ENCODE results near the gene KLF16.

Gene KLF16

DNA sequence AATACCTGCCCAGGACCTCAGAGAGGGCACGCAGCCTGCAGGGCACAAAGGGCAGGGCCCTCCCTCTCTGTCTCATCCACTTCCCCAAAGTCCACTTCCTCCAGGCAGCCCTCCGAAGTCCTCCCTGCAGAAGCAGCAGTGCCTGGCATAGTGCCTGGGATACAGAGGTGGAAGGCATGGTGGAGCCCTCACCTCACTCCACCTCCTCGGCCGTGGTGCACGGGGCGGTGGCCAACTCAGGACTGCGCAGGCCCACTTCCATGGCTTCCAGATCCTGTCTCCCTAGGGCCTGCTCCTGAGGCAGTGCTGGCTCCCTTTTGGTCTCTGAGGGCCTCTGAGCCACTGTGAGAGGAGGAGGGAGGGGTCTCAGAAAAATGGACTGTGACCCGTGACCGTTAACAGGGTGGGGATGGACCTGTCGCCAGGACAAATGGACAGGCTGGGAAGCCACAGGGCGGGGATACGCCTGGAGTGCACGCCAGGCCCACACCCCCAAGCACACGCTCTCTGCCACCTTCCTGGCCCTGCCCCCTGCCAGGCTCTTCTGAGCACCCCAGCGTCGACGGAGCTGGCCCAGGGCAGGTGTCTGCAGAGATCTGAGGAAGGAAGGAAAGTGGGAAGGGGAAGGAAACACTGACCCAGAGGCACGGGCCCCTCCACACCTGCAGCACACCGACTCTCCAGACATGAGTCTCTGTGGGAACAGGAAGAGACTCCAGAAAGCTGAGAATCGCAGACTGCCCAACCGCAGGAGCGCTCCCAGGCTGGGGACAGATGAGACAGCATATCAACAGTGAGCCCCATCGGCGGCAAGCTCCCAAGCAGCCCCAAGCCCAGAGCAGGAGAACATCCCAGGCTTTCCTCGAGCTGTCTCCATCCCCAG is 23.5 kb downstream of the KLF16 start:
- no peak for DNase-seq

DNA sequence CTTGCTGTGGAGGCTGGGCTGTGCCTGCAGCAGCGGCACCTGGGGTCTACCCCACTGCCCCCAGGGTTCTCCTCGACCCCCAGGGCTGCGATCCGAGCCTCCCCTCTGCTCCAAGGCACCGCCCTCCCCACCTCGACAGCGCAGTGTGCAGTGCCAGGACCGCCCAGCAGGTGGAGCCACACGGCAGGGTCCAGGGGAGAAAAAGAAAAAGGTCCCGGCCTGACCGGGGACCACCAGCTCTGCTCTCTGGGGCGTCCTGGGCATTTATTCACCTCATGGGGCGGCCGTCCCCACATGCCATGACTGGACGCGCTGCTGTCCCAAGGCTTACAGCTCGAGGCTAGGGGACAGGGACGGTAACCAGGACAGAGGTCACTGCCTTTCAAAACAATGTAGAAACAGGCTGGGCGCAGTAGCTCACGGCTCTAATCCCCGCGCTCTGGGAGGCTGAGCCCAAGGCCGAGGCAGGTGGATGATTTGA is 25.7 kb downstream of the KLF16 start:
- DNase-seq, result no peak

- no peak for DNase-seq
Observed at GRCh38 chr19:1837222-1837565, 26.2 kb downstream of the KLF16 start.

DNA sequence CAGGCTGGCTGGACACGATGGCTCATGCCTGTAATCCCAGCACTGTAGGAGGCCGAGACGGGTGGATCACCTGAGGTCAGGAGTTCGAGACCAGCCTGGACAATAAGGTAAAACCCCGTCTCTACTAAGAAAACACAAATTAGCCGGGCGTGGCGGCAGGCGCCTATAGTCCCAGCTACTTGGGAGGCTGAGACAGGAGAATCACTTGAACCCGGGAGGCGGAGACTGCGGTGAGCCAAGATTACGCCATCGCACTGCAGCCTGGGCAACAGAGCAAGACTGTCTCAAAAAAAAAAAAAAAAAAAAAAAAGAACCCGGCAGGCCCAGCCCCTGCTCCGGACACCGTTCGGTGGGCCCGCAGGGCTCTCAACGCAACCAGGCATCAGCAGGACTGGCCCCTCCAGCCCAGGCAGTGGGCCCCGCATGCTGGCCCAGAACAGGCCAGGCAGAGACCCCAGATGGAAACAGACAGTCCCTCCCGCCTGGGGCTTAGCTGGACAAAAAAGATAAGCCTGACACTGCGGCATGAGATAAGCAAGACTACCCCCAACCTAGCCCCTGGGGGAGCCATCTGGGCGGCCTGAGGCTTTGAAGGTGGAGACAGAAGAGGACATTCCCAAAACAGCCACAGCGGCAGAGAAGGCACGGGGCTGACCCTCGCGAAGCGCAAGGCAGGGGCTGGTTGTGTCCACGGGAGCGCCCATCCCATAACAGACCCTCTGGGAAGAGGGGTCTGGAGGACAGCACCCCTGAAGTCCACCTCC is 26.7 kb downstream of the KLF16 start:
- DNase-seq, result no peak

- no peak for DNase-seq
Observed at GRCh38 chr19:1833540-1833939, 29.8 kb downstream of the KLF16 start.

DNA sequence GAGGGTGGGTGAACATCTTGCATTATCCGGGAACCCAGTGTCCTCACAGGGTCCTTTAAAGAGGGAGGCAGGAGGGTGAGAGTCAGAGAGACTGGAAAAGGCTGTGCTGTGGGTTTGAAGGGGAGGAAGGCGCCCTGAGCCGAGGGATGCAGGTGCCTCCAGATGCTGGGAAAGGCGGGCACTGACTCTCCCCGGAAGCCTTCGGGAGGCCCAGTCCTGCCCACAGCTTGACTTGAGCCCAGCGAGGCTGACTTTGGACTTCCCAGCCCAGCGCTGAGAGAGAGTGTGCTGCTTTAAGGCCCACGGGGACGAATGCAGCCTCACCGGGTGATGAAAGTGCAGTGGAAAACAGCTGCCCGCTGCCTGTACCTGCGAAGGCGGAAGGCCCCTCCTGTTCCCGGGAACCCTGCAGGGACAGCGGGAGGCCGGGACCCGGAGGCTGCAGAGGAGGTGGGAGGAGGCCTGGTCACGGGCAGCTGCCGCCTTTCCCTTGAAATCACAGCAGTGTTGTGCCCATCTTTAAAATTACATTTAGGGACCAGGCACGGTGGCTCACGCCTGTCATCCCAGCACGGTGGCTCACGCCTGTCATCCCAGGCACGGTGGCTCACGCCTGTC is 31.2 kb downstream of the KLF16 start:
- DNase-seq, result no peak

DNA sequence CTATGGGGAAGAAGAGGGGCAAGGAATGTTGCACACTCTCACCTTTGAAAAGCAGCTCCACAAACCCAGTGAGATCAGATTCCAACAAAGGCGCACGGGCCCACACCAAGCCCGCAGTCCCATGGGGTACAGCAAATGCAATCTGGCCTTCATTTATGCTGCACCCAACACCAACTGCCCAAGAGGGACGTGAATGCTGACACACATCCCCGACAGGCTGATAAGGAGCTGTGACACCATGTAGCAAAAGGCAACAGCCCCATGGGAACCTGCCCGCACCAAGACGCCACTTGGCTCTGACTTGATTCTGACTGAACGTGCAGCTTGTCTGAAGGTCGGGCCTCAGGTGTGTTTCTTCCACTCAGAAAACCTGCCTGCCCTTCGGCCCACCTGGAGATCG is 32.4 kb downstream of the KLF16 start:
- no peak for DNase-seq

GRCh38 chr19:1830568-1830967 is 32.8 kb downstream of the KLF16 start:
- no peak for DNase-seq

DNA sequence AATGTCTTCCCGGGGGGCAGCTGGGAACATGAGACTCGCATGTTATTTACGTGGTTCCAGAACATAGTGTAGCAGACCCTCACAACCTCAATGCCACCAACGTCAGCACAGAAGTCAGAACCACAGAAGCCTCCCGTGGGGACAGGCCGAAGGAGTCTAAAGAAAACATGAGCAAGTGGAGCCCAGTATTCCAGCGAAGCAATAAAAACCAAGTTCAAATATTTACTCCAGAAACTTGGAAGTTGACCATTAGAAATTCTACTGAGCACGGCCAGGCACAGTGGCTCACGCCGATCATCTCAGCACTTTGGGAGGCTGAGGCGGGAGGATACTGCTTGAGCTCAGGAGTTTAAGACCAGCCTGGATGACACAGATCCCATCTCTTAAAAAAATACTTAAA is 33.4 kb downstream of the KLF16 start:
- no peak for DNase-seq

- DNase-seq, result no peak
Observed at GRCh38 chr19:1828279-1829238, 34.8 kb downstream of the KLF16 start.

- DNase-seq, result no peak
Observed at GRCh38 chr19:1827566-1828278, 35.7 kb downstream of the KLF16 start.

GRCh38 chr19:1826557-1827521 is 36.5 kb downstream of the KLF16 start:
- DNase-seq, result no peak

GRCh38 chr19:1825909-1826556 is 37.3 kb downstream of the KLF16 start:
- peak; percentile 27 to 62 for DNase-seq

DNA sequence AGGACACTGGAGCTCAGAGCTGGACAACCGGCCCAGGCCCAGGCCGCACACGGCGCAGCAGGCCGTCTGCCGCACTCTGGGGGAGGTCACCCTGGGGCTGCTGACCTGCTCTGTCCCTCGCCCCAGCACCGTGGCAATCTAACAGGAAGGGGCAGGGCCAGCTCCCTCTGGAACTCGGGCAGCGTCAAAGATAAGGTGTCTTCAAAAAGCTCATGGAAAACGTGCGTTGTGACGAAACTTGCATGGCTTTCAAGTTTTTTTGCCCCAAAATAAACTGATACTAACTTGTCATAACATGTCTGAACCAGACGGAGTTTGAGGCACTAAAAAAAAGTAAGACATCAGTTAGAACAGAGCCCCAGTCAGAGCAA is 39.1 kb downstream of the KLF16 start:
- DNase-seq, result no peak

GRCh38 chr19:1823539-1824251 is 39.7 kb downstream of the KLF16 start:
- DNase-seq, result no peak

- DNase-seq, result no peak
Observed at GRCh38 chr19:1823020-1823419, 40.4 kb downstream of the KLF16 start.

GRCh38 chr19:1822210-1822609 is 41.2 kb downstream of the KLF16 start:
- DNase-seq, result no peak

- DNase-seq, result no peak
Observed at GRCh38 chr19:1819341-1820255, 43.8 kb downstream of the KLF16 start.
